ENCODE measurements around the gene RETREG1. TPM values are rescaled to one million over a fixed set of nuclear protein-coding genes. Genes with fewer than 3 reads are reported as not detected.

RETREG1 gene
- total and polyA plus RNA-seq, 2 of the 13 experiments (the other 11 are each of a cell fraction or from before 2014, with no cell fraction given) = 0.07 TPM; not detected in 1

- no peak overlapping the region for H2AFZ ChIP-seq (ENCODE audit: low read length)
- ATAC-seq = no peak
- CTCF ChIA-PET (ENCODE audit: low intra/inter-chr PET ratio, low total read pairs) = no interaction called here
- H3K36me3 ChIP-seq (replicated peaks in 1 of 2; ENCODE audit: control insufficient read depth in 1 of 2, insufficient read depth in 2 of 2, low read length in 2 of 2) = no peaks in the 10 kb centered on the region
- no peak for FAIRE-seq
- H3K4me3 ChIP-seq (replicated peaks in 1 of 3; ENCODE audit: insufficient read depth in 1 of 3, low read depth in 2 of 3, low read length in 3 of 3) = no peak overlapping the region
- BruUV-seq (replicated peaks) = no TSS peak
- H4K20me1 ChIP-seq (ENCODE audit: insufficient read depth, low read length) = no peaks in the 10 kb centered on the region
- H3K27ac ChIP-seq (ENCODE audit: extremely low read length, insufficient read depth, low read length) = no peak overlapping the region
- H3K27me3 ChIP-seq (ENCODE audit: control insufficient read depth in 1 of 2, insufficient read depth in 2 of 2, low read length in 2 of 2) = peaks cover 0 to 8% of the 10 kb centered on the region in 2 experiments; a peak in 1 of 5 replicates
- H3K4me2 ChIP-seq (ENCODE audit: low read depth, low read length) = no peak overlapping the region
- no peak for DNase-seq (ENCODE audit: low spot score)
- WGBS (ENCODE audit: low lambda C conversion rate) = 1% methylated on average over 5 of the region's 5 CpGs
- no peaks in the 10 kb centered on the region for H3K79me2 ChIP-seq (ENCODE audit: insufficient read depth, low read length)
- in situ Hi-C loops (cut with HindIII; ENCODE audit: extremely low pct_ligation_motif_present, low pct_unique_long_range_greater_than_20kb) (no loop called here), intact Hi-C loops (cut with micrococcal nuclease; ENCODE audit: unreplicated experiment) (no loop called here)
- H3K9ac ChIP-seq (ENCODE audit: insufficient read depth, low read depth, low read length) = no peak overlapping the region
- H3K9me3 ChIP-seq (ENCODE audit: low read length) = no peaks in the 10 kb centered on the region
- no peaks in the 10 kb centered on the region for H3K4me1 ChIP-seq (ENCODE audit: insufficient read depth, low read length)
- TF ChIP-seq HCFC1 (IDR thresholded peaks at IDR 0.05; ENCODE audit: low read depth, low read length) = no peak
- TF ChIP-seq ZEB1 (IDR thresholded peaks at IDR 0.05; ENCODE audit: insufficient replicate concordance, low read depth) = no peak
- no peak for TF ChIP-seq HIC2 (CRISPR knock-in tag; IDR thresholded peaks at IDR 0.05; ENCODE audit: low read depth)
- no peak for TF ChIP-seq CEBPG (CRISPR knock-in tag; IDR thresholded peaks at IDR 0.05)
- TF ChIP-seq TMF1 (CRISPR knock-in tag; IDR thresholded peaks at IDR 0.05; ENCODE audit: low read depth) = no peak
- TF ChIP-seq MAF1 (CRISPR knock-in tag; IDR thresholded peaks at IDR 0.05; ENCODE audit: borderline replicate concordance) = no peak
- POLR2A ChIA-PET = no interaction called here
Measured at GRCh38 chr5:16626696-16627264, 10.0 kb upstream of the RETREG1 start.

- in situ Hi-C loops (cut with HindIII; ENCODE audit: extremely low pct_ligation_motif_present, low pct_unique_long_range_greater_than_20kb) (no loop called here), intact Hi-C loops (cut with micrococcal nuclease; ENCODE audit: unreplicated experiment) (no loop called here)
- Histone ChIP-seq H3K27me3 (ENCODE audit: control insufficient read depth in 1 of 2, insufficient read depth in 2 of 2, low read length in 2 of 2) (peaks cover 0 to 12% of the 10 kb centered on the region in 2 experiments; a peak in 1 of 5 replicates), H3K4me1 (ENCODE audit: insufficient read depth, low read length) (no peaks in the 10 kb centered on the region), H4K20me1 (ENCODE audit: insufficient read depth, low read length) (no peaks in the 10 kb centered on the region), H3K36me3 (replicated peaks in 1 of 2; ENCODE audit: control insufficient read depth in 1 of 2, insufficient read depth in 2 of 2, low read length in 2 of 2) (no peaks in the 10 kb centered on the region), H3K79me2 (ENCODE audit: insufficient read depth, low read length) (no peaks in the 10 kb centered on the region), H2AFZ (ENCODE audit: low read length) (no peak overlapping the region), H3K4me3 (replicated peaks in 1 of 3; ENCODE audit: insufficient read depth in 1 of 3, low read depth in 2 of 3, low read length in 3 of 3) (no peak overlapping the region), H3K9ac (ENCODE audit: insufficient read depth, low read depth, low read length) (no peak overlapping the region), H3K9me3 (ENCODE audit: low read length) (no peaks in the 10 kb centered on the region), H3K27ac (ENCODE audit: extremely low read length, insufficient read depth, low read length) (no peak overlapping the region), H3K4me2 (ENCODE audit: low read depth, low read length) (no peak overlapping the region)
- no TSS peak for BruUV-seq (replicated peaks)
- ATAC-seq (no peak), FAIRE-seq (no peak), DNase-seq (ENCODE audit: low spot score) (no peak)
- ChIA-PET POLR2A (no interaction called here), CTCF (ENCODE audit: low intra/inter-chr PET ratio, low total read pairs) (no interaction called here)
- TF ChIP-seq TAF15 (IDR thresholded peaks at IDR 0.05; ENCODE audit: low read depth, low read length, poor library complexity, severe bottlenecking) = no peak
- TF ChIP-seq NR1H2 (CRISPR knock-in tag; IDR thresholded peaks at IDR 0.05; ENCODE audit: borderline replicate concordance, low read depth) = no peak
- TF ChIP-seq MTF2 (CRISPR knock-in tag; IDR thresholded peaks at IDR 0.05; ENCODE audit: borderline replicate concordance) = no peak
- no peak for TF ChIP-seq ZNF569 (CRISPR knock-in tag; IDR thresholded peaks at IDR 0.05; ENCODE audit: borderline replicate concordance)
- no peak for TF ChIP-seq ATF3 (CRISPR knock-in tag; IDR thresholded peaks at IDR 0.05)
- TF ChIP-seq ZNF589 (CRISPR knock-in tag; conservative IDR thresholded peaks at IDR 0.05) = no peak
- no peak for TF ChIP-seq JDP2 (CRISPR knock-in tag; IDR thresholded peaks at IDR 0.05; ENCODE audit: borderline replicate concordance)
- TF ChIP-seq DPF2 (CRISPR knock-in tag; IDR thresholded peaks at IDR 0.05; ENCODE audit: borderline replicate concordance, low read depth) = no peak
- no peak for TF ChIP-seq ZNF703 (CRISPR knock-in tag; IDR thresholded peaks at IDR 0.05; ENCODE audit: borderline replicate concordance)
- no peak for TF ChIP-seq ZFY (CRISPR knock-in tag; IDR thresholded peaks at IDR 0.05)
- WGBS (ENCODE audit: low lambda C conversion rate) = 42% methylated on average over 3 of the region's 3 CpGs
Measured at GRCh38 chr5:16625096-16625495, 8.3 kb upstream of the RETREG1 start.

Data from HepG2 (cell line).